ENCODE measurements around the gene CNTNAP3.
"Not testable (repeated sequence)": the region's sequence is repeated elsewhere in the genome, so short reads cannot be mapped to it uniquely, and the experiment has no call there.

The CNTNAP3 gene

DNA sequence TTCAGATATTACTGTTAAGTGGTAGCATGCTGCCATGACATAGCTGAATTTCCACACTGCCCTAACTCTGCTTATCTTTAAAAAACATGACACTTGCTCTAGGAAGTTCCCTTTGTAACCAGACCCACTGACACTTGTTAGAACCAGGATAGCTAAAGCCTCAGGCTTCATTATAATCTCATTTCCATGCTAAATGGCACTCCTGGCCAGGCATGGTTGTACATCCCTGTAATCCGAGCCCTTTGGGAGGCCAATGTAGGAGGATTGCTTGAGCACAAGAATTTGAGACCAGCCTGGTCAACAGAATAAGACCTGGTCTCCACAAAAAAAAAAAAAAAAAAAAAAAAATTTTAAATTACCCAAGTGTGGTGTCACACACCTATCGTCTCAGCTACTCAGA is 254.1 kb downstream of the CNTNAP3 start:
- H3K36me3 ChIP-seq (ENCODE audit: control insufficient read depth, insufficient read depth, low read length); DNase-seq; H3K4me1 ChIP-seq (ENCODE audit: control insufficient read depth, insufficient read depth, low read length, poor library complexity, severe bottlenecking); H3K4me3 ChIP-seq (ENCODE audit: insufficient read depth, low read depth, low read length, poor library complexity, severe bottlenecking); H3K27ac ChIP-seq (ENCODE audit: insufficient read depth, low read length, poor library complexity, severe bottlenecking); H3K9me3 ChIP-seq (ENCODE audit: control insufficient read depth, low read length); H3K27me3 ChIP-seq (replicated peaks; ENCODE audit: control insufficient read depth, insufficient read depth, low read length, poor library complexity, severe bottlenecking): not testable (repeated sequence)

DNA sequence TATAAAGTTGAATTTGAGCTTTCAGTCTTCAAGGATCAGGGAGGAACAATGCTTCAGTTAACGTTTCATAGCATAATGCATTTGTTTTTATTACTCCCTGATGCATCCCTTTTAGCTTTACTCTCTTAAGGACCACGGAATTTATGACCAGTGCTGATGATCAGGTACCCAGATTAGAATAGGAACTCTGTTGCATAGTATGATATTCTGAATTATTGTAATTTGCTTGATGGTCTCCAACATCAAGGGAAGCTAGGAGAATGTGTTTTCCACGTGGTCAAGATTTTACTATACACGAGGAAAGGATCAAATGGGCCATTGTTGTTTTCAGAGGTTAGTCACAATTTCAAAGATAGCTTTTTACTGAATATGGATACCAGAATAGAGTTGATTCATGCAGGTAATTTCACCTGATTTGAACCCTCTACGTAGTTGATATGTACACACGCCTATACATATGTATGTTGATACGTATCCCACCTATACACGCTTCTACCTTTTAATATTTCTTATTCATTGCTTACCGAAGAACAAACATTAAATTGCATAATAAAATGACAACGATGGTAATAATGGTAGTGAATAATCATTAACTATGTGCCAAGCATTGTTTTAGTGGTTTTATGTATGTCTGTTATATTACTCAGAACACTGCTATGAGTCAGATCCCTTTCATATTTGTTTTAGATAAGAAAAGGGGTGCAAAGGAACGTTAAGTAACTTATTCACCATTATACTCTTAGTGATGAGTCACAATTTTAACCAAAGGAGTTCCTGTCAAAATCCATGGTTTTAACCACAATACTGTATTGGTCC is 257.6 kb downstream of the CNTNAP3 start:
- DNase-seq; H3K4me3 ChIP-seq (ENCODE audit: insufficient read depth, low read depth, low read length, poor library complexity, severe bottlenecking); H3K27me3 ChIP-seq (replicated peaks; ENCODE audit: control insufficient read depth, insufficient read depth, low read length, poor library complexity, severe bottlenecking); H3K9me3 ChIP-seq (ENCODE audit: control insufficient read depth, low read length); H3K27ac ChIP-seq (ENCODE audit: insufficient read depth, low read length, poor library complexity, severe bottlenecking); H3K4me1 ChIP-seq (ENCODE audit: control insufficient read depth, insufficient read depth, low read length, poor library complexity, severe bottlenecking); H3K36me3 ChIP-seq (ENCODE audit: control insufficient read depth, insufficient read depth, low read length): not testable (repeated sequence)

DNA sequence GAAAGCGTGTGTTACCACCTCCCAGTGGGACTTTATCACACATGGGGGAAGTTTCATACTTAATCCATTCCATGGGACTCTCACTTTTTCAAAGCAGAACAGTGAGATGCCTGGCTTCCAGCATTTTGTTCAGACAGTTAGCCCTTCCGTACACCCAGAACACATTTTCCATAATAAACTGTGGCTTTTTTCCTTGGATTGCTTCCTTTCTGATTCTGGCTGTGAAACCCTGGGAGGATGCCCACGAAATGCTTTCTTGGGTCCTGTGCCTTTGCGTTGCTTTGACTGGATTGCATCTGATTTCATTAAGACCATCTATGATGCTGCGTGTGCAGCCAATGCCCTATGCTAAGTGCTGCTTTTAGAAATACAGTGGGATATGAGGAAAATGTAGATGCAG is 259.1 kb downstream of the CNTNAP3 start:
- H3K27me3 ChIP-seq (replicated peaks; ENCODE audit: control insufficient read depth, insufficient read depth, low read length, poor library complexity, severe bottlenecking); DNase-seq; H3K27ac ChIP-seq (ENCODE audit: insufficient read depth, low read length, poor library complexity, severe bottlenecking); H3K4me3 ChIP-seq (ENCODE audit: insufficient read depth, low read depth, low read length, poor library complexity, severe bottlenecking); H3K4me1 ChIP-seq (ENCODE audit: control insufficient read depth, insufficient read depth, low read length, poor library complexity, severe bottlenecking); H3K9me3 ChIP-seq (ENCODE audit: control insufficient read depth, low read length); H3K36me3 ChIP-seq (ENCODE audit: control insufficient read depth, insufficient read depth, low read length): not testable (repeated sequence)

DNA sequence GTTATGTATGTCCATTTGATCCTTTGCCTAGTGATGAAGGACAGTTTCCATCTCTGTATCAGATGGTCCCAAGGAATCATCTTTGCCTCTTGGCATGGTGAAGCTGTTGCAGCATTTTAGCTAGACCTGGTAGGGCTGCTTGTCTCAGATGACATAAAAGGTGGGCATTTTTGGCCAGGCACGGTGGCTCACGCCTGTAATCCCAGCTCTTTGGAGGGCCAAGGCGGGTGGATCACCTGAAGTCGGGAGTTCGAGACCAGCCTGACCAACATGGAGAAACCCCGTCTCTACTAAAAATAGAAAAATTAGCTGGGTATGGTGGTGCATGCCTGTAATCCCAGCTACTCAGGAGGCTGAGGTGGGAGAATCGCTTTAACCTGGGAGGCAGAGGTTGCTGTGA is 259.8 kb downstream of the CNTNAP3 start:
- not testable (repeated sequence) for H3K4me3 ChIP-seq (ENCODE audit: insufficient read depth, low read depth, low read length, poor library complexity, severe bottlenecking); H3K9me3 ChIP-seq (ENCODE audit: control insufficient read depth, low read length); H3K4me1 ChIP-seq (ENCODE audit: control insufficient read depth, insufficient read depth, low read length, poor library complexity, severe bottlenecking); DNase-seq; H3K36me3 ChIP-seq (ENCODE audit: control insufficient read depth, insufficient read depth, low read length); H3K27me3 ChIP-seq (replicated peaks; ENCODE audit: control insufficient read depth, insufficient read depth, low read length, poor library complexity, severe bottlenecking); H3K27ac ChIP-seq (ENCODE audit: insufficient read depth, low read length, poor library complexity, severe bottlenecking)

DNA sequence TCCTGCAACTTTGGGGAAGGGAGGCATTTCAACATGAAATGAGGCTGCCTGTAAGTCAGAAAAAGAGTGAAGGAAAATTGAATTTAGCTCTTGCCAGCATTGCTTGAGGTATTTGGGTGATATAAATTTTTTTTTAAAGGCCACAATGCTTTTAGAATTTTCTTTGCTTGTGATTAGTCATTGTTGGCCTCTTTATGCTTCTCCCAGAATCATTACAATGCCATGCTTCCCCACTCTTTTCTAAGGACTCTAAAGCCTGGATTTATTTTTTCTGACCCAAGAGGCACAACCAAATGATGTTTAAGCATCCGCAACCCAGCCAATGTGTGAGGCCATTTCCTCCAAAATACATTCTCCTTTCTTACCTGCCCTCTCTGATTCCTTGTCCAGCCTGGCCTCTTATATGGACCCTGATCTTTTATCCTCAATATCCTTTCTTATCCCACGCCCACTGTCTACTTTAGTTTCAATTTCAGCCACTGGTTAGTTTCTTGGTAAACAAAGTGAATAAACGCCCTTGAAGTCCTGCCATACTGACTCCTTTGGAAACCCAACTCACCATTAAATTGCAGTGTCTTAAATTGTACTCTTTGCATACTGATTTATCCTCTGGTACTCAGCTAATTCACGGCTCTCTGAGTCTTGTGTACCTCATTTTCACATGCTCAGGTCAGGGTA is 261.9 kb downstream of the CNTNAP3 start:
- H3K36me3 ChIP-seq (ENCODE audit: control insufficient read depth, insufficient read depth, low read length); H3K27me3 ChIP-seq (replicated peaks; ENCODE audit: control insufficient read depth, insufficient read depth, low read length, poor library complexity, severe bottlenecking); DNase-seq; H3K27ac ChIP-seq (ENCODE audit: insufficient read depth, low read length, poor library complexity, severe bottlenecking); H3K9me3 ChIP-seq (ENCODE audit: control insufficient read depth, low read length); H3K4me3 ChIP-seq (ENCODE audit: insufficient read depth, low read depth, low read length, poor library complexity, severe bottlenecking); H3K4me1 ChIP-seq (ENCODE audit: control insufficient read depth, insufficient read depth, low read length, poor library complexity, severe bottlenecking): not testable (repeated sequence)
